AG04449 (cell line): ENCODE results near the gene EMID1.

Source experiments
- CTCF ChIA-PET: fragments of 350-600 bp; formaldehyde crosslinking; extraction: SDS; loops from one replicate; lab custom pipeline; 2021; ENCODE audit warnings: antibody characterized with exemption; lab: Yijun Ruan, JAX
- POLR2A ChIA-PET: fragments of 400-600, 350-600 bp; formaldehyde crosslinking; extraction: SDS; loops from one replicate; lab custom pipeline; 2020; ENCODE audit warnings: antibody characterized with exemption, inconsistent platforms; lab: Yijun Ruan, JAX
- DNase-seq: peaks from one replicate; pipeline ENCODE4 v3.0.0-alpha.2; 2010; ENCODE audit warnings: low read depth, low spot score
- H3K4me3 ChIP-seq: 2 replicates; pipeline ENCODE4 v1.5.1; 2011; ENCODE audit warnings: low read depth, mild to moderate bottlenecking, control low read depth, low read length
- CTCF ChIP-seq: IDR thresholded peaks from one replicate; pipeline ENCODE4 v1.5.1; 2011; ENCODE audit warnings: mild to moderate bottlenecking, moderate library complexity, low read length, control low read depth, inconsistent platforms; ENCODE audit not compliant: insufficient read depth; ENCODE audit errors: missing control alignments

EMID1 gene

DNA sequence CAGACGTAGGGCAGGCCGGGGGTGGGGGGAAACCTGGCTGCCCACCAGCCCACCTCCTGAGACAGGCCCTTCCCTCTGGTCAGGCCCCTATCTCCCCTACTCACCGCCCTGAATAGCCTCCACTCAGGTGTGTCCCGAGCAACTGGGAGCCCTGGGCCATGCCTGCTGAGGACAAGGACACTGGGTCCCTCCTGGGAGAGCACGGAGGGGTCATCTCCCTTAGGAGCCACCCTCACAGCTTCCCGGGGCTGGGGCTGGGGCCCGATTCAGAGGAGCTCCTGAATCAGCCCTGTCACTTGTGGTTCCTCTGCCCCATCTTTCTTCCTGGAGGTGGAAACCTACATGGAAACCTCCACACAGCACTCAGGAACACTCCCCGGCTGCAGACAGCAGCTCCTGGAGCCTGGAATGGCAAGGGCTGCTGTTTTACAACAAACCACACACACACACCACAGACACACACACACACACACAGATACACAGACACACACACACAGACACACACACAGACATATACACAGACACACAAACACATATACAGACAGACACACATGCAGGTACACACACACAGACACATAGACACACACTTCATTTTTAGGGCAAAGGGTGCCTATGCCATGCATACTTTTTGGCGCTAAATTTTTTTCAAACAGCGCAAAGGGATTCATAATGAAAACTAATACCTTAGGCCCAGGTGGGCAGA lies 9.6 kb upstream of the EMID1 start:
- no peak for DNase-seq
- ChIA-PET POLR2A (no interaction called here), CTCF (interaction anchor here (1.1 to 2.3 kb wide), 3 partner anchors 10 to 50 kb away, joined by 3 to 7 read pairs (median 3); partner anchors contain the start of gene EMID1)
- H3K4me3 ChIP-seq = no peak overlapping the region
- no peak for TF ChIP-seq CTCF

GRCh38 chr22:29197096-29197495 lies 8.6 kb upstream of the EMID1 start:
- ChIA-PET POLR2A (interaction anchor here (0.7 kb wide), 1 partner anchor 328 kb away, joined by 4 read pairs; no protein-coding TSS in a partner anchor), CTCF (interaction anchor here (1.1 to 2.3 kb wide), 4 partner anchors 9 to 156 kb away, joined by 3 to 7 read pairs (median 3); partner anchors contain the start of gene EMID1)
- TF ChIP-seq CTCF = no peak
- DNase-seq = no peak
- no peak overlapping the region for H3K4me3 ChIP-seq

GRCh38 chr22:29198240-29198639 lies 7.5 kb upstream of the EMID1 start:
- CTCF ChIA-PET = interaction anchor here (1.0 to 1.1 kb wide), 2 partner anchors 11 to 48 kb away, joined by 3 to 4 read pairs; no protein-coding TSS in a partner anchor
- POLR2A ChIA-PET = no interaction called here
- no peak for TF ChIP-seq CTCF
- H3K4me3 ChIP-seq = no peak overlapping the region
- no peak for DNase-seq

DNA sequence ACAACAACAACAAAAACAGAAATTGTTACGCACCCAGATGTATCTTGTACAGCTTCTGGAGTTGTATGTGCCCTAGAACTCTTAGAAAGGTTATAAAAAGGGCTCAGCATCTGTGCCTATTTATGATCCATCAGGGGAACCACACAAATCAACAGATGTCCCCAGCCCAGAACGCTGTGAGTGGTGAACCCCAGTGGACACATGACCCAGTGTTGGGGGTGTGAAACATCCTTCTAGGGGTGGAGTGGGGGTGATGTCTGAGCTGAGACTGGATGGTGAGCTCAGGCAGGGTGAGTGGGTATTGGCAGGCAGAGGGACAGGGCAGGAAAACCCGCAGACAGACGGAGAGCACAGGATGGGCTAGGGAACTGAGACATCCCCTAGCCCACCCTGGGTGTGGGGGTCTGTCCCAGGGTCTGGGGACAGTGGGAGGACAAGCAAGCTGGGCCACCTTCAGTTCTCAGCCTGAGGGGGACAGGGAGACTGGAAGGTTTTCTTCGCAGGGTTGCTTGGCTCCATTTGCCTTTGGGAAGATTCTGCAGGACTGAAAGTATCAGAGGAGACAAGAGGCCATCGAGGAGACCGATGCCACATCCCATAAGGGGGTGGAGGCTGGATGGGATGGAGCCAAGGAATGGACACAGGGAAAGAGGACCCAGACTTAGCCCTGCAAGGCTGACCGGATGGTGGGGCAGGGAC lies 5.8 kb upstream of the EMID1 start:
- CTCF ChIA-PET = interaction anchor here (1.4 to 1.6 kb wide), 2 partner anchors 9 to 46 kb away, joined by 3 read pairs; no protein-coding TSS in a partner anchor
- TF ChIP-seq CTCF = no peak
- H3K4me3 ChIP-seq = no peak overlapping the region
- POLR2A ChIA-PET = no interaction called here
- DNase-seq = no peak

DNA sequence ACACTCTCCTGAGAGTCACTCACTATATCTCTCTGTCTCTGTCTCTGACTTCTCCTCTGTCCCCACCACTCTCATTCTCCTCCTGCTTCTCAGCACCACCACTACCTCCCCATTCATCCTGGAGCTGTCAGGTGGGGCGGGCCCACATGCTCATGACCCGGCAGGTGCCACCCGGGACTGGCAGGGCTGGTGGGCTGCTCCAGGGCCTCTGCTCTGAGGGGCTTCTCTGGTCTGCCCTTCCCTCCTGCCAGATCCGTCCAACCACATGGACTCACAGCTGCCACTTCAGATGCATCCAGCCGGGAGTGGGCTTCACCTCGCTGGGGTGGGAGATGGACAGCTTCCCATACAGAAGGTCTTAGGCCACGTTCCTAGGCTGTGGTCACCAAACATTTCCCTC lies 4.8 kb upstream of the EMID1 start:
- H3K4me3 ChIP-seq = no peak overlapping the region

More for the DNA sequence above, 4.8 kb upstream of the EMID1 start:
- ChIA-PET CTCF (interaction anchor here (2.1 kb wide), 1 partner anchor 8 kb away, joined by 5 read pairs; no protein-coding TSS in a partner anchor), POLR2A (no interaction called here)
- no peak for TF ChIP-seq CTCF
- DNase-seq = no peak
